Measurements from ENCODE around the gene AK5.
"Not testable (repeated sequence)": the region's sequence is repeated elsewhere in the genome, so short reads cannot be mapped to it uniquely, and the experiment has no call there.

- TF ChIP-seq POLR2A, CTCF (IDR thresholded peaks at IDR 0.05): not testable (repeated sequence)
Measured at GRCh38 chr1:77531596-77532280, 249.9 kb downstream of the AK5 start.
